HCT116 (cell line): Measurements from ENCODE around the gene CLIP2. TPM values are rescaled to one million over a fixed set of nuclear protein-coding genes. Genes with fewer than 3 reads are reported as not detected.

Experiments used
- ATAC-seq: fragments of 200-7000 bp; cut with Tn5 transposase; 2 replicates; pipeline ENCODE4 v1.9.1; 2020; ENCODE audit warnings: mild to moderate bottlenecking, moderate library complexity
- BruUV-seq: library from RNA; stranded (reverse); fragments of 400-500 nt; replicated peaks from 2 replicates; lab custom pipeline; 2021; lab: Mats Ljungman, UMichigan
- CTCF ChIA-PET: fragments of 300-600 bp; sonication (Branson Sonifier 250); formaldehyde crosslinking; loops from one replicate; lab custom pipeline; 2021; ENCODE audit warnings: antibody characterized with exemption; lab: Charles Lee
- POLR2A ChIA-PET: fragments of 300-600, 350-600 bp; sonication (Branson Sonifier 250); formaldehyde crosslinking; loops from one replicate; lab custom pipeline; 2021; ENCODE audit warnings: antibody characterized with exemption; lab: Charles Lee
- RAD21 ChIA-PET, 2 experiments: fragments of 300-600 bp; sonication (Branson Sonifier 250); formaldehyde crosslinking; loops; one replicate each; lab custom pipeline; 2023; ENCODE audit warnings: low total read pairs in 2 of 2; ENCODE audit not compliant: uncharacterized antibody in 2 of 2, unreplicated experiment in 2 of 2, low non-redundant PET in 1 of 2; lab: Charles Lee
- DNase-seq: peaks from one replicate; pipeline ENCODE4 v3.0.0-alpha.2; 2010; ENCODE audit warnings: low read depth, low spot score
- H2AFZ ChIP-seq: fragments of 200-600 bp; shearing (Covaris generic), sonication (generic); 2 replicates; pipeline ENCODE4 v1.6.1; 2017; ENCODE audit warnings: low read depth, mixed run types, mixed read lengths, antibody characterized with exemption, low read length; ENCODE audit not compliant: poor library complexity, severe bottlenecking
- H3K27ac ChIP-seq: 2 replicates; pipeline ENCODE4 v1.5.1; 2012; ENCODE audit warnings: low read depth, low read length
- H3K27me3 ChIP-seq: fragments of 200-600 bp; sonication (generic); 2 replicates; pipeline ENCODE4 v1.6.1; 2016; ENCODE audit warnings: mixed run types, low read length, mixed read lengths; ENCODE audit not compliant: insufficient read depth
- H3K36me3 ChIP-seq, 2 experiments: fragments of 200-500 bp in 1 of 2; fragments of 200-600 bp in 1 of 2; sonication (Bioruptor generic) in 1 of 2; sonication (generic) in 1 of 2; 2 replicates each; pipeline versions ENCODE4 v1.5.1 to v1.6.1; 2014 to 2016; ENCODE audit warnings: low read length in 2 of 2, inconsistent platforms in 1 of 2, mixed read lengths in 1 of 2, mixed run types in 1 of 2; ENCODE audit not compliant: insufficient read depth in 2 of 2, control insufficient read depth in 1 of 2
- H3K4me1 ChIP-seq, 2 experiments: fragments of 200-600 bp in 1 of 2; sonication (generic) in 1 of 2; 2 replicates each; pipeline versions ENCODE4 v1.5.1 to v1.6.1; 2012 to 2017; ENCODE audit warnings: low read length in 2 of 2, inconsistent platforms in 1 of 2, mild to moderate bottlenecking in 1 of 2, mixed read lengths in 1 of 2, mixed run types in 1 of 2, moderate library complexity in 1 of 2; ENCODE audit not compliant: insufficient read depth in 2 of 2, control insufficient read depth in 1 of 2
- H3K4me2 ChIP-seq: fragments of 200-600 bp; sonication (generic); 2 replicates; pipeline ENCODE4 v1.6.1; 2017; ENCODE audit warnings: mixed run types, low read length, mixed read lengths
- H3K4me3 ChIP-seq, 2 experiments: fragments of 200-600 bp in 1 of 2; sonication (generic) in 1 of 2; replicated peaks in 1 of 2; 2 replicates each; pipeline ENCODE4 v1.5.1; 2011 to 2016; ENCODE audit warnings: low read length in 2 of 2, control low read depth in 1 of 2, low read depth in 1 of 2, mild to moderate bottlenecking in 1 of 2, mixed read lengths in 1 of 2, mixed run types in 1 of 2
- H3K79me2 ChIP-seq: fragments of 200-600 bp; sonication (generic); 2 replicates; pipeline ENCODE4 v1.6.1; 2017; ENCODE audit warnings: mild to moderate bottlenecking, mixed run types, low read length, moderate library complexity, mixed read lengths; ENCODE audit not compliant: insufficient read depth
- H3K9ac ChIP-seq: fragments of 200-600 bp; sonication (generic); 2 replicates; pipeline ENCODE4 v1.6.1; 2016; ENCODE audit warnings: low read length, mixed read lengths
- H3K9me2 ChIP-seq: fragments of 200-600 bp; sonication (generic), shearing (Covaris generic); 2 replicates; pipeline ENCODE4 v1.6.1; 2017; ENCODE audit warnings: mixed run types, mild to moderate bottlenecking, moderate library complexity; ENCODE audit not compliant: insufficient read depth
- H3K9me3 ChIP-seq, 2 experiments: fragments of 200-500 bp in 1 of 2; fragments of 200-600 bp in 1 of 2; sonication (Bioruptor generic) in 1 of 2; sonication (generic) in 1 of 2; 2 replicates each; pipeline ENCODE4 v1.6.1; 2014 to 2017; ENCODE audit warnings: low read length in 2 of 2, mixed read lengths in 2 of 2, inconsistent platforms in 1 of 2, low read depth in 1 of 2, mild to moderate bottlenecking in 1 of 2, mixed run types in 1 of 2, moderate library complexity in 1 of 2; ENCODE audit not compliant: control insufficient read depth in 1 of 2, insufficient read depth in 1 of 2
- H4K20me1 ChIP-seq: fragments of 200-600 bp; sonication (generic), shearing (Covaris generic); 2 replicates; pipeline ENCODE4 v1.6.1; 2017; ENCODE audit warnings: mixed run types, mild to moderate bottlenecking, moderate library complexity; ENCODE audit not compliant: insufficient read depth
- ATF3 ChIP-seq: IDR thresholded peaks from 2 replicates; pipeline ENCODE4 v1.6.1; 2012
- CBX3 ChIP-seq: IDR thresholded peaks from 2 replicates; pipeline ENCODE4 v1.6.1; 2012; ENCODE audit warnings: low read depth
- CEBPB ChIP-seq: IDR thresholded peaks from 2 replicates; pipeline ENCODE4 v1.6.1; 2012; ENCODE audit warnings: low read depth
- CTCF ChIP-seq, 3 experiments: fragments of 200-600 bp in 1 of 3; sonication (generic) in 1 of 3; IDR thresholded peaks in 2 of 3; conservative IDR thresholded peaks in 1 of 3; 2 replicates each; pipeline ENCODE4 v1.5.1; 2012 to 2017; ENCODE audit warnings: low read depth in 2 of 3, low read length in 2 of 3, antibody characterized with exemption in 1 of 3, borderline replicate concordance in 1 of 3, control low read depth in 1 of 3, mild to moderate bottlenecking in 1 of 3, mixed read lengths in 1 of 3, mixed run types in 1 of 3, moderate library complexity in 1 of 3; ENCODE audit not compliant: insufficient read depth in 1 of 3
- EGR1 ChIP-seq: IDR thresholded peaks from 2 replicates; pipeline ENCODE4 v1.6.1; 2012; ENCODE audit warnings: low read depth
- ELF1 ChIP-seq: IDR thresholded peaks from 2 replicates; pipeline ENCODE4 v1.6.1; 2012; ENCODE audit warnings: low read depth, borderline replicate concordance
- FOSL1 ChIP-seq: IDR thresholded peaks from 2 replicates; pipeline ENCODE4 v1.6.1; 2012; ENCODE audit warnings: low read depth
- JUND ChIP-seq: IDR thresholded peaks from 2 replicates; pipeline ENCODE4 v1.6.1; 2012
- MAX ChIP-seq: IDR thresholded peaks from 2 replicates; pipeline ENCODE4 v1.6.1; 2012
- POLR2A ChIP-seq: IDR thresholded peaks from 2 replicates; pipeline ENCODE4 v1.7.0; 2011; ENCODE audit warnings: borderline replicate concordance; ENCODE audit not compliant: insufficient read depth, insufficient read length; ENCODE audit errors: extremely low read depth
- POLR2AphosphoS5 ChIP-seq: IDR thresholded peaks from 2 replicates; pipeline ENCODE4 v1.6.1; 2011; ENCODE audit warnings: mild to moderate bottlenecking, low read depth, low read length, moderate library complexity
- REST ChIP-seq: IDR thresholded peaks from 2 replicates; pipeline ENCODE4 v1.6.1; 2012; ENCODE audit warnings: low read depth
- SIN3A ChIP-seq: IDR thresholded peaks from 2 replicates; pipeline ENCODE4 v1.6.1; 2012; ENCODE audit warnings: low read depth
- SRF ChIP-seq: IDR thresholded peaks from 2 replicates; pipeline ENCODE4 v1.6.1; 2012; ENCODE audit warnings: low read depth
- ZBTB33 ChIP-seq: IDR thresholded peaks from 2 replicates; pipeline ENCODE4 v1.6.1; 2011; ENCODE audit warnings: mild to moderate bottlenecking, low read length, moderate library complexity; ENCODE audit not compliant: insufficient replicate concordance; ENCODE audit errors: extremely low read depth
- ZFX ChIP-seq: fragments of 450-650 bp; IDR thresholded peaks from 2 replicates; pipeline ENCODE4 v1.6.1; 2017
- ZNF274 ChIP-seq: fragments of 200-500 bp; sonication (Bioruptor generic); IDR thresholded peaks from 2 replicates; pipeline ENCODE4 v1.6.1; 2014; ENCODE audit warnings: mild to moderate bottlenecking, low read depth, low read length, inconsistent platforms
- intact Hi-C: fragments of 100-400 bp; cut with micrococcal nuclease; formaldehyde crosslinking; loops from 2 replicates; pipeline ENCODE4 v1.10.0; 2022
- total RNA-seq: library from RNA; stranded (reverse); gene quantifications from one replicate; pipeline ENCODE4 v1.2.1, GENCODE V29; 2021; ENCODE audit not compliant: unreplicated experiment

Gene CLIP2
- total RNA-seq, 1 experiment from 2014 or later: 40.1 TPM

- TF ChIP-seq ATF3 (no peak), MAX (no peak), REST (no peak), FOSL1 (no peak), SIN3A (no peak), SRF (no peak), ELF1 (no peak), POLR2AphosphoS5 (no peak), POLR2A (no peak), CEBPB (no peak), CBX3 (no peak), ZNF274 (no peak), EGR1 (no peak), CTCF (IDR thresholded peaks at IDR 0.05 in 2 of 3, conservative IDR thresholded peaks at IDR 0.05 in 1 of 3; ENCODE audit: borderline replicate concordance in 1 of 3, insufficient read depth in 1 of 3, low read depth in 2 of 3, low read length in 2 of 3) (no peak), JUND (no peak), ZFX (no peak), ZBTB33 (no peak)
- Histone ChIP-seq H3K27me3 (no peaks in the 10 kb centered on the region), H3K4me2 (peak overlapping the region; percentile 77), H3K9me2 (no peaks in the 10 kb centered on the region), H3K36me3 (no peaks in the 10 kb centered on the region), H4K20me1 (no peaks in the 10 kb centered on the region), H2AFZ (no peak overlapping the region), H3K4me1 (peaks cover 30 to 53% of the 10 kb centered on the region in 2 experiments), H3K27ac (no peak overlapping the region), H3K9me3 (no peaks in the 10 kb centered on the region), H3K79me2 (no peaks in the 10 kb centered on the region), H3K4me3 (no peak overlapping the region), H3K9ac (0 out of 2 replicates have a peak overlapping the region, but pooled peaks have one; percentile 14)
- RAD21 ChIA-PET: no interaction called here
- intact Hi-C loops: no loop called here
- CTCF ChIA-PET: no interaction called here
- ATAC-seq (no peak), DNase-seq (no peak)
- POLR2A ChIA-PET: interaction anchor here (2.7 kb wide), 1 partner anchor 11 kb away, joined by 6 read pairs; no protein-coding TSS in a partner anchor
- no TSS peak for BruUV-seq
These were observed 8.2 kb upstream of the CLIP2 start for GRCh38 chr7:74280985-74281384.
